H1 (cell line): Measurements from ENCODE around the gene L3MBTL4. TPM values are rescaled to one million over a fixed set of nuclear protein-coding genes. Genes with fewer than 3 reads are reported as not detected.

Source experiments
- CBX5 ChIP-seq: fragments of 300-800, 300-1000 bp; sonication (generic); IDR thresholded peaks from 2 replicates; pipeline ENCODE4 v1.7.1; 2016; ENCODE audit warnings: antibody characterized with exemption, low read length, low read depth
- CBX8 ChIP-seq: fragments of 300-800, 300-1000 bp; sonication (generic); IDR thresholded peaks from 2 replicates; pipeline ENCODE4 v1.7.1; 2016; ENCODE audit warnings: low read depth, low read length, borderline replicate concordance
- KDM5A ChIP-seq: fragments of 200-600 bp; IDR thresholded peaks from 2 replicates; pipeline ENCODE4 v1.7.1; 2012; ENCODE audit warnings: mild to moderate bottlenecking, low read length, inconsistent platforms, mixed read lengths
- NANOG ChIP-seq: IDR thresholded peaks from 2 replicates; pipeline ENCODE4 v1.6.1; 2011; ENCODE audit warnings: low read length, low read depth, mild to moderate bottlenecking, inconsistent platforms; ENCODE audit not compliant: insufficient read depth, poor library complexity, severe bottlenecking
- POLR2A ChIP-seq, 2 experiments: IDR thresholded peaks; 1 replicate in 1 of 2; 2 replicates in 1 of 2; pipeline ENCODE4 v1.6.1; 2011; ENCODE audit warnings: low read depth in 2 of 2, low read length in 2 of 2, mild to moderate bottlenecking in 2 of 2; ENCODE audit errors: control extremely low read depth in 1 of 2
- TEAD4 ChIP-seq: IDR thresholded peaks from 2 replicates; pipeline ENCODE4 v1.6.1; 2012; ENCODE audit warnings: low read depth, low read length, inconsistent platforms, mixed read lengths
- polyA plus RNA-seq, 7 experiments: library from polyadenylated mRNA; depleted of rRNA in 3 of 7; stranded (reverse) in 5 of 7; unstranded in 2 of 7; fragments of >200 nt in 5 of 7; fragments of 200-250 nt in 2 of 7; gene quantifications; 1 replicate in 5 of 7; 2 replicates in 1 of 7; 4 replicates in 1 of 7; pipeline versions ENCODE4 v1.2.1 to v1.2.3, GENCODE V29; 2011 to 2013; ENCODE audit warnings: missing spikeins in 2 of 7, mixed read lengths in 2 of 7
- total RNA-seq: library from RNA; stranded (reverse); fragmentation: NEBNext Ultra II Directional; extraction: Animal tissue kit (Norgen Biotek cat#: 25700); gene quantifications from 2 replicates; pipeline ENCODE4 v1.2.1, GENCODE V29; 2021
- TF ChIP-seq, protein P1 (sequence below): fragments of 300-600 bp; sonication (generic); IDR thresholded peaks from 2 replicates; pipeline ENCODE4 v1.7.1; 2012; ENCODE audit warnings: low read length, moderate library complexity, mild to moderate bottlenecking, inconsistent platforms; ENCODE audit not compliant: insufficient replicate concordance
- TF ChIP-seq, protein P2 (sequence below): IDR thresholded peaks from 2 replicates; pipeline ENCODE4 v1.6.1; 2011; ENCODE audit warnings: low read length, improper control_type of control experiment

L3MBTL4 gene
- total and polyA plus RNA-seq, 2 of the 8 experiments (the other 6 are each of a cell fraction or from before 2014, with no cell fraction given) = 1.0 to 2.1 TPM

DNA sequence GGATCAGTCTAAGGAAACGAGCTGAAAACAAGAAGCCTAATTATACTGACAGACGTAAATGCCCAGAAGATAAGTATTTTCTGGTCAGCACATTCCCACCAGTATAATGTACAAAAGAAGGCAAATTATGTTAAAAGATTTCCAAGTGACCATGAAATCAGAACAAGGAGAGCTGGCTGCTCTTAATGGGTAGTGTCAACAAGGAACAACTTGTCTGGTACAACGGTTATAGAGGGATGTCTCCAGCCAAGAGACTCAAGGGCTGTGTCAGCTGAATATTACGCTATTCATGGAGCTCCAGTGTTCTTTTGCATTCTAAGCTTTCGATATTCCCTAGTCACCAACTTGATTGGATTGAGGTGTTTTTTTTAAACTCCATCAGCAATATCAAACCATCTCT lies 8.6 kb upstream of the L3MBTL4 start (continued):
- TF ChIP-seq, protein P1, sequence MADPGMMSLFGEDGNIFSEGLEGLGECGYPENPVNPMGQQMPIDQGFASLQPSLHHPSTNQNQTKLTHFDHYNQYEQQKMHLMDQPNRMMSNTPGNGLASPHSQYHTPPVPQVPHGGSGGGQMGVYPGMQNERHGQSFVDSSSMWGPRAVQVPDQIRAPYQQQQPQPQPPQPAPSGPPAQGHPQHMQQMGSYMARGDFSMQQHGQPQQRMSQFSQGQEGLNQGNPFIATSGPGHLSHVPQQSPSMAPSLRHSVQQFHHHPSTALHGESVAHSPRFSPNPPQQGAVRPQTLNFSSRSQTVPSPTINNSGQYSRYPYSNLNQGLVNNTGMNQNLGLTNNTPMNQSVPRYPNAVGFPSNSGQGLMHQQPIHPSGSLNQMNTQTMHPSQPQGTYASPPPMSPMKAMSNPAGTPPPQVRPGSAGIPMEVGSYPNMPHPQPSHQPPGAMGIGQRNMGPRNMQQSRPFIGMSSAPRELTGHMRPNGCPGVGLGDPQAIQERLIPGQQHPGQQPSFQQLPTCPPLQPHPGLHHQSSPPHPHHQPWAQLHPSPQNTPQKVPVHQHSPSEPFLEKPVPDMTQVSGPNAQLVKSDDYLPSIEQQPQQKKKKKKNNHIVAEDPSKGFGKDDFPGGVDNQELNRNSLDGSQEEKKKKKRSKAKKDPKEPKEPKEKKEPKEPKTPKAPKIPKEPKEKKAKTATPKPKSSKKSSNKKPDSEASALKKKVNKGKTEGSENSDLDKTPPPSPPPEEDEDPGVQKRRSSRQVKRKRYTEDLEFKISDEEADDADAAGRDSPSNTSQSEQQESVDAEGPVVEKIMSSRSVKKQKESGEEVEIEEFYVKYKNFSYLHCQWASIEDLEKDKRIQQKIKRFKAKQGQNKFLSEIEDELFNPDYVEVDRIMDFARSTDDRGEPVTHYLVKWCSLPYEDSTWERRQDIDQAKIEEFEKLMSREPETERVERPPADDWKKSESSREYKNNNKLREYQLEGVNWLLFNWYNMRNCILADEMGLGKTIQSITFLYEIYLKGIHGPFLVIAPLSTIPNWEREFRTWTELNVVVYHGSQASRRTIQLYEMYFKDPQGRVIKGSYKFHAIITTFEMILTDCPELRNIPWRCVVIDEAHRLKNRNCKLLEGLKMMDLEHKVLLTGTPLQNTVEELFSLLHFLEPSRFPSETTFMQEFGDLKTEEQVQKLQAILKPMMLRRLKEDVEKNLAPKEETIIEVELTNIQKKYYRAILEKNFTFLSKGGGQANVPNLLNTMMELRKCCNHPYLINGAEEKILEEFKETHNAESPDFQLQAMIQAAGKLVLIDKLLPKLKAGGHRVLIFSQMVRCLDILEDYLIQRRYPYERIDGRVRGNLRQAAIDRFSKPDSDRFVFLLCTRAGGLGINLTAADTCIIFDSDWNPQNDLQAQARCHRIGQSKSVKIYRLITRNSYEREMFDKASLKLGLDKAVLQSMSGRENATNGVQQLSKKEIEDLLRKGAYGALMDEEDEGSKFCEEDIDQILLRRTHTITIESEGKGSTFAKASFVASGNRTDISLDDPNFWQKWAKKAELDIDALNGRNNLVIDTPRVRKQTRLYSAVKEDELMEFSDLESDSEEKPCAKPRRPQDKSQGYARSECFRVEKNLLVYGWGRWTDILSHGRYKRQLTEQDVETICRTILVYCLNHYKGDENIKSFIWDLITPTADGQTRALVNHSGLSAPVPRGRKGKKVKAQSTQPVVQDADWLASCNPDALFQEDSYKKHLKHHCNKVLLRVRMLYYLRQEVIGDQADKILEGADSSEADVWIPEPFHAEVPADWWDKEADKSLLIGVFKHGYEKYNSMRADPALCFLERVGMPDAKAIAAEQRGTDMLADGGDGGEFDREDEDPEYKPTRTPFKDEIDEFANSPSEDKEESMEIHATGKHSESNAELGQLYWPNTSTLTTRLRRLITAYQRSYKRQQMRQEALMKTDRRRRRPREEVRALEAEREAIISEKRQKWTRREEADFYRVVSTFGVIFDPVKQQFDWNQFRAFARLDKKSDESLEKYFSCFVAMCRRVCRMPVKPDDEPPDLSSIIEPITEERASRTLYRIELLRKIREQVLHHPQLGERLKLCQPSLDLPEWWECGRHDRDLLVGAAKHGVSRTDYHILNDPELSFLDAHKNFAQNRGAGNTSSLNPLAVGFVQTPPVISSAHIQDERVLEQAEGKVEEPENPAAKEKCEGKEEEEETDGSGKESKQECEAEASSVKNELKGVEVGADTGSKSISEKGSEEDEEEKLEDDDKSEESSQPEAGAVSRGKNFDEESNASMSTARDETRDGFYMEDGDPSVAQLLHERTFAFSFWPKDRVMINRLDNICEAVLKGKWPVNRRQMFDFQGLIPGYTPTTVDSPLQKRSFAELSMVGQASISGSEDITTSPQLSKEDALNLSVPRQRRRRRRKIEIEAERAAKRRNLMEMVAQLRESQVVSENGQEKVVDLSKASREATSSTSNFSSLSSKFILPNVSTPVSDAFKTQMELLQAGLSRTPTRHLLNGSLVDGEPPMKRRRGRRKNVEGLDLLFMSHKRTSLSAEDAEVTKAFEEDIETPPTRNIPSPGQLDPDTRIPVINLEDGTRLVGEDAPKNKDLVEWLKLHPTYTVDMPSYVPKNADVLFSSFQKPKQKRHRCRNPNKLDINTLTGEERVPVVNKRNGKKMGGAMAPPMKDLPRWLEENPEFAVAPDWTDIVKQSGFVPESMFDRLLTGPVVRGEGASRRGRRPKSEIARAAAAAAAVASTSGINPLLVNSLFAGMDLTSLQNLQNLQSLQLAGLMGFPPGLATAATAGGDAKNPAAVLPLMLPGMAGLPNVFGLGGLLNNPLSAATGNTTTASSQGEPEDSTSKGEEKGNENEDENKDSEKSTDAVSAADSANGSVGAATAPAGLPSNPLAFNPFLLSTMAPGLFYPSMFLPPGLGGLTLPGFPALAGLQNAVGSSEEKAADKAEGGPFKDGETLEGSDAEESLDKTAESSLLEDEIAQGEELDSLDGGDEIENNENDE = no peak
- no peak for TF ChIP-seq KDM5A
- TF ChIP-seq, protein P2, sequence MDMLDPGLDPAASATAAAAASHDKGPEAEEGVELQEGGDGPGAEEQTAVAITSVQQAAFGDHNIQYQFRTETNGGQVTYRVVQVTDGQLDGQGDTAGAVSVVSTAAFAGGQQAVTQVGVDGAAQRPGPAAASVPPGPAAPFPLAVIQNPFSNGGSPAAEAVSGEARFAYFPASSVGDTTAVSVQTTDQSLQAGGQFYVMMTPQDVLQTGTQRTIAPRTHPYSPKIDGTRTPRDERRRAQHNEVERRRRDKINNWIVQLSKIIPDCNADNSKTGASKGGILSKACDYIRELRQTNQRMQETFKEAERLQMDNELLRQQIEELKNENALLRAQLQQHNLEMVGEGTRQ = no peak
- no peak for TF ChIP-seq CBX5
- TF ChIP-seq CBX8 = no peak
- no peak for TF ChIP-seq TEAD4
- no peak for TF ChIP-seq NANOG
- TF ChIP-seq POLR2A (IDR thresholded peaks at IDR 0.05; ENCODE audit: control extremely low read depth in 1 of 2, low read depth in 2 of 2, low read length in 2 of 2) = no peak
